T-cell (primary cell): Measurements from ENCODE around the gene CFAP92. TPM values are rescaled to one million over a fixed set of nuclear protein-coding genes. Genes with fewer than 3 reads are reported as not detected.
A peak's percentile ranks its signal among the peaks of the same experiment; 100 is the strongest.

ENCODE experiments used
- ATAC-seq, 4 experiments: fragments of 200-7000 bp in 3 of 4; fragments of 150-1000 bp in 1 of 4; cut with Tn5 transposase; replicated peaks in 1 of 4; 1 replicate in 3 of 4; 2 replicates in 1 of 4; pipeline ENCODE4 v1.10.0; 2021; ENCODE audit warnings: moderate library complexity in 3 of 4, mild to moderate bottlenecking in 2 of 4, moderate number of reproducible peaks in 1 of 4
- CTCF ChIA-PET, 2 donors: fragments of 300-600 bp; sonication (Branson Sonifier 250); formaldehyde crosslinking; loops; one replicate each; lab custom pipeline; 2022; ENCODE audit warnings: antibody characterized with exemption in 2 of 2; lab: Charles Lee
- POLR2A ChIA-PET, 2 donors: fragments of 300-600 bp; sonication (Branson Sonifier 250); formaldehyde crosslinking; loops; one replicate each; lab custom pipeline; 2022; ENCODE audit warnings: antibody characterized with exemption in 2 of 2; lab: Charles Lee
- DNase-seq, 35 experiments: peaks; one replicate each; pipeline versions ENCODE4 v3.0.0 to v3.0.0-alpha.2; 2013 to 2023
- H3K27ac ChIP-seq: one replicate; pipeline ENCODE4 v1.5.1; 2013; ENCODE audit warnings: low read length
- H3K27me3 ChIP-seq, 2 experiments: replicated peaks in 1 of 2; 1 replicate in 1 of 2; 2 replicates in 1 of 2; pipeline versions ENCODE4 v1.6.1 to v1.7.0; 2013; ENCODE audit warnings: low read length in 1 of 2, mixed read lengths in 1 of 2; ENCODE audit not compliant: control insufficient read depth in 2 of 2, insufficient read depth in 2 of 2; ENCODE audit errors: extremely low read depth in 1 of 2
- H3K36me3 ChIP-seq, 2 donors: 1 replicate in 1 of 2; 2 replicates in 1 of 2; pipeline versions ENCODE4 v1.6.1 to v1.7.0; 2013; ENCODE audit warnings: low read length in 1 of 2; ENCODE audit not compliant: control insufficient read depth in 2 of 2, insufficient read depth in 1 of 2; ENCODE audit errors: extremely low read depth in 1 of 2
- H3K4me1 ChIP-seq, 2 experiments: 1 replicate in 1 of 2; 2 replicates in 1 of 2; pipeline versions ENCODE4 v1.6.1 to v1.7.0; 2013; ENCODE audit warnings: low read length in 2 of 2, mixed read lengths in 1 of 2; ENCODE audit not compliant: insufficient read depth in 2 of 2, control insufficient read depth in 1 of 2; ENCODE audit errors: extremely low read depth in 1 of 2
- H3K4me3 ChIP-seq, 2 donors: 1 replicate in 1 of 2; 2 replicates in 1 of 2; pipeline versions ENCODE4 v1.5.1 to v1.7.0; 2013; ENCODE audit warnings: mild to moderate bottlenecking in 2 of 2, low read length in 1 of 2, moderate library complexity in 1 of 2; ENCODE audit not compliant: control insufficient read depth in 1 of 2; ENCODE audit errors: extremely low read depth in 1 of 2
- H3K9me3 ChIP-seq: 2 replicates; pipeline ENCODE4 v1.7.0; 2013
- H3K27ac Mint-ChIP-seq, 2 donors: one replicate each; pipeline ENCODE4 v1.8.0; 2020 to 2021; ENCODE audit warnings: mild to moderate bottlenecking in 2 of 2, mixed read lengths in 2 of 2
- H3K27me3 Mint-ChIP-seq, 2 donors: one replicate each; pipeline ENCODE4 v1.8.0; 2021 to 2022; ENCODE audit warnings: mixed read lengths in 2 of 2
- H3K36me3 Mint-ChIP-seq: one replicate; pipeline ENCODE4 v1.8.0; 2021; ENCODE audit warnings: mixed read lengths
- H3K4me1 Mint-ChIP-seq, 3 donors: one replicate each; pipeline ENCODE4 v1.8.0; 2020 to 2022; ENCODE audit warnings: mixed read lengths in 3 of 3, mild to moderate bottlenecking in 1 of 3
- H3K4me3 Mint-ChIP-seq, 3 donors: one replicate each; pipeline ENCODE4 v1.8.0; 2020 to 2022; ENCODE audit warnings: mild to moderate bottlenecking in 3 of 3, mixed read lengths in 3 of 3, moderate library complexity in 3 of 3
- H3K9me3 Mint-ChIP-seq, 3 donors: one replicate each; pipeline ENCODE4 v1.8.0; 2020 to 2022; ENCODE audit warnings: mixed read lengths in 3 of 3
- WGBS: methylation state at CpG from one replicate; pipeline ENCODE4 v1.1.5; 2013; ENCODE audit warnings: missing lambda C conversion rate; ENCODE audit not compliant: insufficient coverage; 5-methylcytosine and 5-hydroxymethylcytosine counted together
- total RNA-seq, 35 experiments: library from RNA in 6 of 35; stranded (reverse) in 6 of 35; fragments of 120-200 nt in 1 of 35; gene quantifications; one replicate each; pipeline versions ENCODE4 v1.2.1 to v1.2.4 and lab custom pipeline; 2013 to 2026

The CFAP92 gene
- total RNA-seq, 5 donors from 2014 or later (not counting 1 experiment from before 2014, with no cell fraction given): 0.13 to 0.49 (median 0.26) TPM

DNA sequence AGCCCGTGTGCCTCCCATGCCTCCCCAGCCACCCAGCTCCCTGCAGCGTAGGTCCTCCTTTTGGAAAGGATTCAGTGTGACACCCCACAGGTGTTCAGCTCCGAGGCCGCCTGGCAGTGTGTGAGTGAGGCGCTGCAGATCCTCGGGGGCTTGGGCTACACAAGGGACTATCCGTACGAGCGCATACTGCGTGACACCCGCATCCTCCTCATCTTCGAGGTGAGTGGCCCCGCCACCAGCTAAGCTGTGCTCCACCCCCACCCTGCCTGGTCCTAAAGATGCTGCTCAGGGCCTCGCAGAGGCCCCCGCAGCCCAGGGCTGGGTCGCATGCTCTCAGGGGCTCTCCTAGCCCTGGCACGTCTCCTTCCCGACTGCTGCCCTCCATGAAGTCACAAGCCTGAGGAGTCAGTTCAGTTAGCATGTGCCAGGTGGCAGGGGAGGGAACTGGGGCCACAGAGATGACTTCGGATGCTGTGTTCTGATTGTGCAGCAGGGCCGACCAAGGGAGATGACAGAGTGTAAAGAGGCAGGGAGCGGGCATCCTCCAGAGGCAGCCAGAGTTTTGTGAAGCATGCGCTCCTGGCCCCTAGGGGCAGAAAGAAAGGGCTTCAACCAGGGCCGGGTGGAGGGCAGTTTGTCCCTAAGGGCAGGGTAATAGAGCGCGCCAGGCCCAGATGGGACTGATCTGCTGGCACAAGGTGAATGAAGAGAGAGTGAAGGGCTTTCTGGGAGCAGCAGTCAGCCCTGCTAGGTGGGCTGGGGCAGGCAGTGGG, 87.7 kb downstream of the CFAP92 start:
- ATAC-seq (no peak), DNase-seq (no peak)
- ChIA-PET CTCF (no interaction called here), POLR2A (no interaction called here)
- H3K27ac Mint-ChIP-seq: peak overlapping the region in 1 of 2 donors; percentile 4
- H3K27me3 Mint-ChIP-seq: no peaks in the 10 kb centered on the region
- Histone ChIP-seq H3K27ac (no peak overlapping the region), H3K4me1 (no peaks in the 10 kb centered on the region), H3K36me3 (peaks cover 52 to 88% of the 10 kb centered on the region in 2 donors), H3K9me3 (no peaks in the 10 kb centered on the region), H3K4me3 (no peak overlapping the region), H3K27me3 (no peaks in the 10 kb centered on the region)
- H3K9me3 Mint-ChIP-seq: no peaks in the 10 kb centered on the region
- no peak overlapping the region for H3K4me3 Mint-ChIP-seq
- WGBS: 96% methylated on average over 22 of the region's 25 CpGs
- H3K36me3 Mint-ChIP-seq: peaks cover 47% of the 10 kb centered on the region
- H3K4me1 Mint-ChIP-seq: no peaks in the 10 kb centered on the region

GRCh38 chr3:128903501-128903900, 90.4 kb downstream of the CFAP92 start:
- no peaks in the 10 kb centered on the region for H3K4me1 Mint-ChIP-seq
- H3K36me3 ChIP-seq: peaks cover 29 to 88% of the 10 kb centered on the region in 2 donors
- no peaks in the 10 kb centered on the region for H3K27me3 Mint-ChIP-seq
- peaks cover 67% of the 10 kb centered on the region for H3K36me3 Mint-ChIP-seq
- no peak overlapping the region for H3K27ac Mint-ChIP-seq
- H3K4me3 ChIP-seq: no peak overlapping the region
- 98% methylated on average over 5 of the region's 12 CpGs for WGBS
- H3K27me3 ChIP-seq: no peaks in the 10 kb centered on the region
- no peak overlapping the region for H3K27ac ChIP-seq
- ATAC-seq (no peak), DNase-seq (no peak)
- ChIA-PET POLR2A (no interaction called here), CTCF (interaction anchor here in 1 of 2 donors (1.0 kb wide), 1 partner anchor 29 kb away, joined by 3 read pairs; no protein-coding TSS in a partner anchor)
- no peaks in the 10 kb centered on the region for H3K4me1 ChIP-seq
- H3K4me3 Mint-ChIP-seq: no peak overlapping the region
- no peaks in the 10 kb centered on the region for H3K9me3 Mint-ChIP-seq
- H3K9me3 ChIP-seq: no peaks in the 10 kb centered on the region

- H3K4me3 ChIP-seq: no peak overlapping the region
- ATAC-seq: no peak
- no peaks in the 10 kb centered on the region for H3K9me3 Mint-ChIP-seq
- DNase-seq: no peak
- ChIA-PET CTCF (interaction anchor here in 1 of 2 donors (1.0 to 1.1 kb wide), 2 partner anchors 10 to 27 kb away, joined by 3 read pairs; no protein-coding TSS in a partner anchor), POLR2A (no interaction called here)
- H3K27me3 Mint-ChIP-seq: no peaks in the 10 kb centered on the region
- H3K27me3 ChIP-seq: no peaks in the 10 kb centered on the region
- no peaks in the 10 kb centered on the region for H3K4me1 Mint-ChIP-seq
- no peaks in the 10 kb centered on the region for H3K4me1 ChIP-seq
- H3K36me3 Mint-ChIP-seq: peaks cover 74% of the 10 kb centered on the region
- H3K27ac ChIP-seq: no peak overlapping the region
- H3K9me3 ChIP-seq: no peaks in the 10 kb centered on the region
- WGBS: 97% methylated on average over 7 of the region's 9 CpGs
- no peak overlapping the region for H3K27ac Mint-ChIP-seq
- H3K36me3 ChIP-seq: peaks cover 32 to 88% of the 10 kb centered on the region in 2 donors
- no peak overlapping the region for H3K4me3 Mint-ChIP-seq
Observed at GRCh38 chr3:128902426-128902825, 91.5 kb downstream of the CFAP92 start.

- Histone ChIP-seq H3K4me3 (no peak overlapping the region), H3K9me3 (no peaks in the 10 kb centered on the region), H3K27me3 (no peaks in the 10 kb centered on the region), H3K27ac (no peak overlapping the region), H3K36me3 (peaks cover 29 to 75% of the 10 kb centered on the region in 2 donors), H3K4me1 (no peaks in the 10 kb centered on the region)
- H3K27ac Mint-ChIP-seq: no peak overlapping the region
- 92% methylated on average over 7 of the region's 11 CpGs for WGBS
- no peaks in the 10 kb centered on the region for H3K9me3 Mint-ChIP-seq
- CTCF ChIA-PET: no interaction called here
- peaks cover 58% of the 10 kb centered on the region for H3K36me3 Mint-ChIP-seq
- no peak for ATAC-seq
- H3K4me3 Mint-ChIP-seq: no peak overlapping the region
- DNase-seq: no peak
- POLR2A ChIA-PET: no interaction called here
- no peaks in the 10 kb centered on the region for H3K4me1 Mint-ChIP-seq
- H3K27me3 Mint-ChIP-seq: no peaks in the 10 kb centered on the region
Observed at GRCh38 chr3:128895843-128896697, 97.8 kb downstream of the CFAP92 start.

GRCh38 chr3:128889139-128889894, 104.6 kb downstream of the CFAP92 start:
- H3K4me1 Mint-ChIP-seq: peaks cover 0 to under 1% (median 0%) of the 10 kb centered on the region in 3 donors
- H3K4me1 ChIP-seq: no peaks in the 10 kb centered on the region
- no peaks in the 10 kb centered on the region for H3K9me3 Mint-ChIP-seq
- H3K36me3 Mint-ChIP-seq: peaks cover 18% of the 10 kb centered on the region
- no peak overlapping the region for H3K27ac Mint-ChIP-seq
- H3K27ac ChIP-seq: no peak overlapping the region
- H3K27me3 Mint-ChIP-seq: no peaks in the 10 kb centered on the region
- H3K4me3 Mint-ChIP-seq: no peak overlapping the region
- H3K27me3 ChIP-seq: no peaks in the 10 kb centered on the region
- ChIA-PET POLR2A (interaction anchor here in 1 of 2 donors (1.1 kb wide), 1 partner anchor 9 kb away, joined by 7 read pairs; no protein-coding TSS in a partner anchor), CTCF (interaction anchor here in 1 of 2 donors (0.6 kb wide), 1 partner anchor 14 kb away, joined by 3 read pairs; no protein-coding TSS in a partner anchor)
- no peak for ATAC-seq
- H3K4me3 ChIP-seq: no peak overlapping the region
- H3K36me3 ChIP-seq: peaks cover 10 to 41% of the 10 kb centered on the region in 2 donors
- WGBS: 100% methylated on average over 1 of the region's 7 CpGs
- H3K9me3 ChIP-seq: no peaks in the 10 kb centered on the region
- no peak for DNase-seq

GRCh38 chr3:128884992-128885391, 108.9 kb downstream of the CFAP92 start:
- no peak for ATAC-seq
- no peak for DNase-seq
- Histone ChIP-seq H3K27me3 (no peaks in the 10 kb centered on the region), H3K4me3 (no peak overlapping the region), H3K4me1 (peaks cover 7 to 31% of the 10 kb centered on the region in 2 experiments), H3K36me3 (peaks cover 7 to 47% of the 10 kb centered on the region in 2 donors), H3K9me3 (no peaks in the 10 kb centered on the region), H3K27ac (no peak overlapping the region)
- H3K27me3 Mint-ChIP-seq: no peaks in the 10 kb centered on the region
- no peak overlapping the region for H3K4me3 Mint-ChIP-seq
- H3K27ac Mint-ChIP-seq: peak overlapping the region in 1 of 2 donors; percentile 11
- H3K36me3 Mint-ChIP-seq: peaks cover 22% of the 10 kb centered on the region
- H3K9me3 Mint-ChIP-seq: no peaks in the 10 kb centered on the region
- no CpG with 5 or more reads among the region's 1 CpG for WGBS
- H3K4me1 Mint-ChIP-seq: peaks cover 34 to 41% (median 36%) of the 10 kb centered on the region in 3 donors
- ChIA-PET CTCF (no interaction called here), POLR2A (no interaction called here)
